Choroid plexus epithelial cell (primary cell): Measurements from ENCODE around the gene ANKRD29.

Experiments used
- DNase-seq: peaks from one replicate; pipeline ENCODE4 v3.0.0-alpha.2; 2010; ENCODE audit warnings: low read depth
- H3K4me3 ChIP-seq: 2 replicates; pipeline ENCODE4 v1.5.1; 2011; ENCODE audit warnings: low read depth, mild to moderate bottlenecking, control low read depth, low read length, moderate library complexity
- CTCF ChIP-seq: conservative IDR thresholded peaks from 2 replicates; pipeline ENCODE4 v1.5.1; 2011; ENCODE audit warnings: low read depth, mild to moderate bottlenecking, control low read depth, inconsistent platforms, low read length, moderate library complexity

The ANKRD29 gene

GRCh38 chr18:23661735-23662308 lies 889 bp downstream of the ANKRD29 start:
- no peak for DNase-seq
- TF ChIP-seq CTCF, result no peak
- no peak overlapping the region for H3K4me3 ChIP-seq

- peak; percentile 34 for DNase-seq
- no peak for TF ChIP-seq CTCF
- H3K4me3 ChIP-seq, result no peak overlapping the region
These were observed 4.4 kb downstream of the ANKRD29 start for GRCh38 chr18:23658285-23658684.

- no peak for TF ChIP-seq CTCF
- H3K4me3 ChIP-seq, result no peak overlapping the region
- no peak for DNase-seq
These were observed 10.5 kb downstream of the ANKRD29 start for GRCh38 chr18:23652232-23652631.

GRCh38 chr18:23650968-23651927 lies 11.5 kb downstream of the ANKRD29 start:
- DNase-seq, result peak; percentile 76
- no peak for TF ChIP-seq CTCF
- H3K4me3 ChIP-seq, result no peak overlapping the region

- no peak for DNase-seq
- no peak overlapping the region for H3K4me3 ChIP-seq
- no peak for TF ChIP-seq CTCF
These were observed 13.6 kb downstream of the ANKRD29 start for GRCh38 chr18:23648940-23649607.

- no peak overlapping the region for H3K4me3 ChIP-seq
- TF ChIP-seq CTCF, result no peak
- no peak for DNase-seq
These were observed 14.3 kb downstream of the ANKRD29 start for GRCh38 chr18:23648456-23648855.
